Measurements from ENCODE around the gene ATF6. TPM values are rescaled to one million over a fixed set of nuclear protein-coding genes. Genes with fewer than 3 reads are reported as not detected.

Gene ATF6
- total and polyA plus RNA-seq, 9 of the 15 experiments (the other 6 are each of a cell fraction or from before 2014, with no cell fraction given) = 11.7 to 32.4 (median 20.4) TPM

DNA sequence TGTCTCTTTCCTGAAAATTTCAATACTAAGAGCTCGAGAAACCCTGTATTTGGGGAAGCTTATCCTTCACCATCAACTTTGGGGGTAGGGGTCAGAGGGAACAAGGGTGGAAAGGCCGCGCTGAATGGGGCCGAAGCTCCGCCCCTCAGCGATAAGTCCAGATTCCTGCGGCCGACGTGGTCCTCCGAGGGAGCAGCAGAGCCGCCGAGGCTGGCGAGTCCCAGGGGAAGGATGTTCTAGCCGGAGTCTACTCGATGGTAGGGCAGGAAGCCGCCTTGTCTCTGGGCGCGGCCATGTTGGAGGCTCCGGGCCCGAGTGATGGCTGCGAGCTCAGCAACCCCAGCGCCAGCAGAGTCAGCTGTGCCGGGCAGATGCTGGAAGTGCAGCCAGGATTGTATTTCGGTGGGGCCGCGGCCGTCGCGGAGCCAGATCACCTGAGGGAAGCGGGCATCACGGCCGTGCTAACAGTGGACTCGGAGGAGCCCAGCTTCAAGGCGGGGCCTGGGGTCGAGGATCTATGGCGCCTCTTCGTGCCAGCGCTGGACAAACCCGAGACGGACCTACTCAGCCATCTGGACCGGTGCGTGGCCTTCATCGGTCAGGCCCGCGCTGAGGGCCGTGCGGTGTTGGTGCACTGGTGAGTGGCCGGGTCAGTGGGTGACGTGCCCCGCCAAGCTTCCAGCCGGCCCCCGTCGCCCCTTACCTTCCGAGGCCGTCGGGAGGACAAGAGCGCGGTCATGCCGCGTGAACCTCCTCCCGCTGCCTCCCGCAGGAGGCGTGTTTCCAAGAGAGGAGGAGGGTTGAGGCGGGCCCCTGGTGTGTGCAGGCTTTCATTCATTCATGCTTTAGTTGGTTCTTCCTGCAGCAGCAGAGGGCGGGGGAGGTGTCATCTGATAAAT, 16.4 kb upstream of the ATF6 start, which contains the start of gene DUSP12 (continued):
- TF ChIP-seq HMG20A (CRISPR knock-in tag; conservative IDR thresholded peaks at IDR 0.05) = no peak
- TF ChIP-seq ZNF133 (CRISPR knock-in tag; IDR thresholded peaks at IDR 0.05) = no peak
- no peak for TF ChIP-seq ZC3H8 (IDR thresholded peaks at IDR 0.05)
- TF ChIP-seq ZNF140 (CRISPR knock-in tag; IDR thresholded peaks at IDR 0.05) = no peak
- no peak for TF ChIP-seq ZKSCAN3 (CRISPR knock-in tag; IDR thresholded peaks at IDR 0.05)
- TF ChIP-seq DNMT1 (IDR thresholded peaks at IDR 0.05) = no peak
- TF ChIP-seq CHD1 (IDR thresholded peaks at IDR 0.05; ENCODE audit: low read length) = peak; percentile 84
- TF ChIP-seq CHD2 (IDR thresholded peaks at IDR 0.05; ENCODE audit: low read depth, low read length) = 0 out of 2 replicates have a peak, but pooled peaks have one; percentile 24
- TF ChIP-seq, protein P1, sequence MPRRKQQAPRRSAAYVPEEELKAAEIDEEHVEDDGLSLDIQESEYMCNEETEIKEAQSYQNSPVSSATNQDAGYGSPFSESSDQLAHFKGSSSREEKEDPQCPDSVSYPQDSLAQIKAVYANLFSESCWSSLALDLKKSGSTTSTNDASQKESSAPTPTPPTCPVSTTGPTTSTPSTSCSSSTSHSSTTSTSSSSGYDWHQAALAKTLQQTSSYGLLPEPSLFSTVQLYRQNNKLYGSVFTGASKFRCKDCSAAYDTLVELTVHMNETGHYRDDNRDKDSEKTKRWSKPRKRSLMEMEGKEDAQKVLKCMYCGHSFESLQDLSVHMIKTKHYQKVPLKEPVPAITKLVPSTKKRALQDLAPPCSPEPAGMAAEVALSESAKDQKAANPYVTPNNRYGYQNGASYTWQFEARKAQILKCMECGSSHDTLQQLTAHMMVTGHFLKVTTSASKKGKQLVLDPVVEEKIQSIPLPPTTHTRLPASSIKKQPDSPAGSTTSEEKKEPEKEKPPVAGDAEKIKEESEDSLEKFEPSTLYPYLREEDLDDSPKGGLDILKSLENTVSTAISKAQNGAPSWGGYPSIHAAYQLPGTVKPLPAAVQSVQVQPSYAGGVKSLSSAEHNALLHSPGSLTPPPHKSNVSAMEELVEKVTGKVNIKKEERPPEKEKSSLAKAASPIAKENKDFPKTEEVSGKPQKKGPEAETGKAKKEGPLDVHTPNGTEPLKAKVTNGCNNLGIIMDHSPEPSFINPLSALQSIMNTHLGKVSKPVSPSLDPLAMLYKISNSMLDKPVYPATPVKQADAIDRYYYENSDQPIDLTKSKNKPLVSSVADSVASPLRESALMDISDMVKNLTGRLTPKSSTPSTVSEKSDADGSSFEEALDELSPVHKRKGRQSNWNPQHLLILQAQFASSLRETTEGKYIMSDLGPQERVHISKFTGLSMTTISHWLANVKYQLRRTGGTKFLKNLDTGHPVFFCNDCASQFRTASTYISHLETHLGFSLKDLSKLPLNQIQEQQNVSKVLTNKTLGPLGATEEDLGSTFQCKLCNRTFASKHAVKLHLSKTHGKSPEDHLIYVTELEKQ (CRISPR knock-in tag; IDR thresholded peaks at IDR 0.05) = no peak
- no peak for TF ChIP-seq FOXJ2 (tag; IDR thresholded peaks at IDR 0.05)
- no peak for TF ChIP-seq ZNF699 (CRISPR knock-in tag; IDR thresholded peaks at IDR 0.05; ENCODE audit: insufficient replicate concordance)
- TF ChIP-seq SETDB1 (IDR thresholded peaks at IDR 0.05; ENCODE audit: low read length) = no peak
- no peak for TF ChIP-seq FOS (IDR thresholded peaks at IDR 0.05; ENCODE audit: extremely low read depth, insufficient read length)
- TF ChIP-seq ZNF561 (CRISPR knock-in tag; conservative IDR thresholded peaks at IDR 0.05) = no peak
- TF ChIP-seq, protein P2, sequence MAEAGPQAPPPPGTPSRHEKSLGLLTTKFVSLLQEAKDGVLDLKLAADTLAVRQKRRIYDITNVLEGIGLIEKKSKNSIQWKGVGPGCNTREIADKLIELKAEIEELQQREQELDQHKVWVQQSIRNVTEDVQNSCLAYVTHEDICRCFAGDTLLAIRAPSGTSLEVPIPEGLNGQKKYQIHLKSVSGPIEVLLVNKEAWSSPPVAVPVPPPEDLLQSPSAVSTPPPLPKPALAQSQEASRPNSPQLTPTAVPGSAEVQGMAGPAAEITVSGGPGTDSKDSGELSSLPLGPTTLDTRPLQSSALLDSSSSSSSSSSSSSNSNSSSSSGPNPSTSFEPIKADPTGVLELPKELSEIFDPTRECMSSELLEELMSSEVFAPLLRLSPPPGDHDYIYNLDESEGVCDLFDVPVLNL (CRISPR knock-in tag; IDR thresholded peaks at IDR 0.05; ENCODE audit: low read depth) = no peak
- peak; percentile 80 for TF ChIP-seq MXI1 (IDR thresholded peaks at IDR 0.05; ENCODE audit: low read depth, low read length)
- TF ChIP-seq HLTF (IDR thresholded peaks at IDR 0.05) = no peak
- TF ChIP-seq ESRRA (IDR thresholded peaks at IDR 0.05; ENCODE audit: borderline replicate concordance, low read depth) = peak; percentile 72; the same call in 1 of the 2 replicates
- TF ChIP-seq PYGO2 (tag; IDR thresholded peaks at IDR 0.05) = no peak
- TF ChIP-seq SLC30A9 (CRISPR knock-in tag; IDR thresholded peaks at IDR 0.05) = no peak
- TF ChIP-seq ZFP30 (CRISPR knock-in tag; IDR thresholded peaks at IDR 0.05; ENCODE audit: borderline replicate concordance) = no peak
- no peak for TF ChIP-seq ZNF239 (CRISPR knock-in tag; IDR thresholded peaks at IDR 0.05)
- TF ChIP-seq, protein P3, sequence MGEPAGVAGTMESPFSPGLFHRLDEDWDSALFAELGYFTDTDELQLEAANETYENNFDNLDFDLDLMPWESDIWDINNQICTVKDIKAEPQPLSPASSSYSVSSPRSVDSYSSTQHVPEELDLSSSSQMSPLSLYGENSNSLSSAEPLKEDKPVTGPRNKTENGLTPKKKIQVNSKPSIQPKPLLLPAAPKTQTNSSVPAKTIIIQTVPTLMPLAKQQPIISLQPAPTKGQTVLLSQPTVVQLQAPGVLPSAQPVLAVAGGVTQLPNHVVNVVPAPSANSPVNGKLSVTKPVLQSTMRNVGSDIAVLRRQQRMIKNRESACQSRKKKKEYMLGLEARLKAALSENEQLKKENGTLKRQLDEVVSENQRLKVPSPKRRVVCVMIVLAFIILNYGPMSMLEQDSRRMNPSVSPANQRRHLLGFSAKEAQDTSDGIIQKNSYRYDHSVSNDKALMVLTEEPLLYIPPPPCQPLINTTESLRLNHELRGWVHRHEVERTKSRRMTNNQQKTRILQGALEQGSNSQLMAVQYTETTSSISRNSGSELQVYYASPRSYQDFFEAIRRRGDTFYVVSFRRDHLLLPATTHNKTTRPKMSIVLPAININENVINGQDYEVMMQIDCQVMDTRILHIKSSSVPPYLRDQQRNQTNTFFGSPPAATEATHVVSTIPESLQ (CRISPR knock-in tag; IDR thresholded peaks at IDR 0.05) = no peak
- no peak for TF ChIP-seq PURB (CRISPR knock-in tag; IDR thresholded peaks at IDR 0.05; ENCODE audit: low read depth)
